ENCODE data around the gene FOXP1.

FOXP1 gene

DNA sequence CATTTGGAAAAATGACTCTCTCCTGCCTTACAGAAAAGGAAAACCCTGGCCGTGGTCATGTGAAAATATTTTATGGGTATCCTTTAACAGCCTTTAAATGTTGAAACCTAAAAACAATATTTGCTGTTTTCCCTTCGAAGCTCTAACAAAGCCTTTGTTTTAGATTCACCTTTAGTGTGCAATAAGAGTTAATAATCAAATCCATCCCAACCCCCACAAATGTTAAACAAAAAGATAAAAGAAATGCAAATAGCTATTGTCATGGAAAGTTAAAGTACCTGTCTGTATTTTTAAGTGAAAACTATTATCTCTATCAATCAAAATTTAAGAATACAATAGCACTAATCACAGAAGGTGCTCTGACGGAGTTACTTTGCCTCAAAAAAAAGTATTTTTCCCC is 279.3 kb downstream of the FOXP1 start:
- ChIA-PET POLR2A (no interaction called here), CTCF (no interaction called here)
- DNase-seq (ENCODE audit: extremely low spot score), result no peak
- TF ChIP-seq ZNF384 (IDR thresholded peaks at IDR 0.05) (no peak), FOXA1 (IDR thresholded peaks at IDR 0.05) (no peak), SP1 (IDR thresholded peaks at IDR 0.05) (no peak)

DNA sequence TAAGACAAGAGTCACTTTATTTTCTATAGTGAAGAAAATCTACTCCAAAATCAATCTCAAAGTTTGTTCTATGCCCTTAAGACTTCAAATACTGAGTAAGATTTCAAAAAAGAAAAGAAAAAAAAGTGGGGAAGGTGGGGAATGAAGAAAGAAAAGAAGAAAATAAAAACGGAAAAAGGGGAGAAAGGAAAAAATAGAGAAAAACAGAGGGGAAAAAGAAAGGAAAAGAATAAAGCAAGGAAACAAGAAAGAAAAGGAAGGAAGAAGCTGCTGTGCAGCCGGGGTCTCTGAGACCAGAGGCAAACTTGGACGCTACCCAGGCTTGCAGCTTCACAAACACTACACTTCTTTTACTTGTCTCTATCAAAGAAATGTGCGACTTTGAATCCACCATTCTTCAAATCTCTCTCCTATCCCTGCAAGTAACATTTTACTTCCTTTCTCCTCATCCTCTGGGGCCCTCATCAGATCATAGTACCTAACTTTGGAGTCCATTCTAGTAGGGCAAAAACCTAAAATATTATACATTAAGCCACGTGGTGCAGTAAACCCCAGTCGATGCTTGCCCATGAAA is 279.8 kb downstream of the FOXP1 start:
- ChIA-PET POLR2A (no interaction called here), CTCF (no interaction called here)
- DNase-seq (ENCODE audit: extremely low spot score), result no peak
- TF ChIP-seq ZNF384 (IDR thresholded peaks at IDR 0.05), result no peak

GRCh38 chr3:71302604-71303003 is 280.9 kb downstream of the FOXP1 start:
- CTCF ChIA-PET, result no interaction called here
- TF ChIP-seq HDGF (IDR thresholded peaks at IDR 0.05; ENCODE audit: borderline replicate concordance), result no peak
- TF ChIP-seq ARNT (IDR thresholded peaks at IDR 0.05), result no peak
- TF ChIP-seq FOXA1 (IDR thresholded peaks at IDR 0.05), result no peak
- TF ChIP-seq BHLHE40 (IDR thresholded peaks at IDR 0.05; ENCODE audit: borderline replicate concordance), result no peak
- no peak for TF ChIP-seq SUZ12 (IDR thresholded peaks at IDR 0.05)
- no peak for TF ChIP-seq L3MBTL2 (conservative IDR thresholded peaks at IDR 0.05)
- TF ChIP-seq ZNF384 (IDR thresholded peaks at IDR 0.05), result no peak
- no peak for TF ChIP-seq LEF1 (IDR thresholded peaks at IDR 0.05; ENCODE audit: borderline replicate concordance)
- TF ChIP-seq FOXK2 (IDR thresholded peaks at IDR 0.05), result no peak
- TF ChIP-seq TARDBP (IDR thresholded peaks at IDR 0.05), result no peak
- no peak for TF ChIP-seq CTBP1 (IDR thresholded peaks at IDR 0.05; ENCODE audit: borderline replicate concordance)
- TF ChIP-seq ELF4 (IDR thresholded peaks at IDR 0.05), result no peak
- no peak for DNase-seq (ENCODE audit: extremely low spot score)
- POLR2A ChIA-PET, result no interaction called here

GRCh38 chr3:71300951-71301393 is 282.6 kb downstream of the FOXP1 start:
- ChIA-PET POLR2A (no interaction called here), CTCF (no interaction called here)

GRCh38 chr3:71299160-71299559 is 284.4 kb downstream of the FOXP1 start:
- POLR2A ChIA-PET, result no interaction called here
- no peak for DNase-seq (ENCODE audit: extremely low spot score)
- TF ChIP-seq PKNOX1 (IDR thresholded peaks at IDR 0.05), result no peak
- no peak for TF ChIP-seq NFRKB (IDR thresholded peaks at IDR 0.05)
- no peak for TF ChIP-seq SUZ12 (IDR thresholded peaks at IDR 0.05)
- no peak for TF ChIP-seq ARNT (IDR thresholded peaks at IDR 0.05)
- TF ChIP-seq SP1 (IDR thresholded peaks at IDR 0.05), result no peak
- no peak for TF ChIP-seq L3MBTL2 (conservative IDR thresholded peaks at IDR 0.05)
- TF ChIP-seq BHLHE40 (IDR thresholded peaks at IDR 0.05; ENCODE audit: borderline replicate concordance), result no peak
- no peak for TF ChIP-seq FOXA1 (IDR thresholded peaks at IDR 0.05)
- no peak for TF ChIP-seq FOXM1 (IDR thresholded peaks at IDR 0.05; ENCODE audit: borderline replicate concordance)
- no peak for TF ChIP-seq HDGF (IDR thresholded peaks at IDR 0.05; ENCODE audit: borderline replicate concordance)
- no peak for TF ChIP-seq FOXK2 (IDR thresholded peaks at IDR 0.05)
- TF ChIP-seq LEF1 (IDR thresholded peaks at IDR 0.05; ENCODE audit: borderline replicate concordance), result no peak
- TF ChIP-seq TARDBP (IDR thresholded peaks at IDR 0.05), result no peak
- TF ChIP-seq CTBP1 (IDR thresholded peaks at IDR 0.05; ENCODE audit: borderline replicate concordance), result no peak
- no peak for TF ChIP-seq ELF4 (IDR thresholded peaks at IDR 0.05)
- no peak for TF ChIP-seq ZNF384 (IDR thresholded peaks at IDR 0.05)
- CTCF ChIA-PET, result no interaction called here

More at GRCh38 chr3:71300951-71301393, 282.6 kb downstream of the FOXP1 start:
- no peak for TF ChIP-seq CTBP1 (IDR thresholded peaks at IDR 0.05; ENCODE audit: borderline replicate concordance)
- no peak for TF ChIP-seq SUZ12 (IDR thresholded peaks at IDR 0.05)
- no peak for TF ChIP-seq ZNF384 (IDR thresholded peaks at IDR 0.05)
- no peak for TF ChIP-seq LEF1 (IDR thresholded peaks at IDR 0.05; ENCODE audit: borderline replicate concordance)
- TF ChIP-seq ARNT (IDR thresholded peaks at IDR 0.05), result no peak
- no peak for DNase-seq (ENCODE audit: extremely low spot score)

GRCh38 chr3:71294919-71295318 is 288.6 kb downstream of the FOXP1 start:
- CTCF ChIA-PET, result no interaction called here
- TF ChIP-seq BHLHE40 (IDR thresholded peaks at IDR 0.05; ENCODE audit: borderline replicate concordance), result no peak
- no peak for TF ChIP-seq HDGF (IDR thresholded peaks at IDR 0.05; ENCODE audit: borderline replicate concordance)
- TF ChIP-seq ARNT (IDR thresholded peaks at IDR 0.05), result no peak
- TF ChIP-seq L3MBTL2 (conservative IDR thresholded peaks at IDR 0.05), result no peak
- no peak for TF ChIP-seq FOXK2 (IDR thresholded peaks at IDR 0.05)
- TF ChIP-seq ZNF384 (IDR thresholded peaks at IDR 0.05), result no peak
- TF ChIP-seq PKNOX1 (IDR thresholded peaks at IDR 0.05), result no peak
- TF ChIP-seq ELF4 (IDR thresholded peaks at IDR 0.05), result no peak
- no peak for TF ChIP-seq SUZ12 (IDR thresholded peaks at IDR 0.05)
- no peak for TF ChIP-seq LEF1 (IDR thresholded peaks at IDR 0.05; ENCODE audit: borderline replicate concordance)
- no peak for TF ChIP-seq TARDBP (IDR thresholded peaks at IDR 0.05)
- no peak for TF ChIP-seq NFRKB (IDR thresholded peaks at IDR 0.05)
- TF ChIP-seq CTBP1 (IDR thresholded peaks at IDR 0.05; ENCODE audit: borderline replicate concordance), result no peak
- DNase-seq (ENCODE audit: extremely low spot score), result no peak
- POLR2A ChIA-PET, result no interaction called here

- TF ChIP-seq SP1 (IDR thresholded peaks at IDR 0.05), result no peak
- TF ChIP-seq TARDBP (IDR thresholded peaks at IDR 0.05), result no peak
- TF ChIP-seq SUZ12 (IDR thresholded peaks at IDR 0.05), result no peak
- TF ChIP-seq PKNOX1 (IDR thresholded peaks at IDR 0.05), result no peak
- TF ChIP-seq ZNF384 (IDR thresholded peaks at IDR 0.05), result no peak
- no peak for TF ChIP-seq HDGF (IDR thresholded peaks at IDR 0.05; ENCODE audit: borderline replicate concordance)
- TF ChIP-seq FOXK2 (IDR thresholded peaks at IDR 0.05), result no peak
- TF ChIP-seq L3MBTL2 (conservative IDR thresholded peaks at IDR 0.05), result no peak
- no peak for TF ChIP-seq ELF4 (IDR thresholded peaks at IDR 0.05)
- no peak for TF ChIP-seq FOXA1 (IDR thresholded peaks at IDR 0.05)
- TF ChIP-seq LEF1 (IDR thresholded peaks at IDR 0.05; ENCODE audit: borderline replicate concordance), result no peak
Measured at GRCh38 chr3:71290301-71290700, 293.2 kb downstream of the FOXP1 start.

More at GRCh38 chr3:71290301-71290700, 293.2 kb downstream of the FOXP1 start:
- DNase-seq (ENCODE audit: extremely low spot score), result no peak
- POLR2A ChIA-PET, result no interaction called here
- CTCF ChIA-PET, result interaction anchor here (0.6 kb wide), 1 partner anchor 93 kb away, joined by 3 read pairs; no protein-coding TSS in a partner anchor

Measured in HEK293T (cell line).